ENCODE results near the gene MAML2. TPM values are rescaled to one million over a fixed set of nuclear protein-coding genes. Genes with fewer than 3 reads are reported as not detected.

The MAML2 gene
- total and polyA plus RNA-seq, 2 of the 13 experiments (the other 11 are each of a cell fraction or from before 2014, with no cell fraction given) = 2.3 to 25.9 TPM

GRCh38 chr11:95993438-95994298 is 349.3 kb downstream of the MAML2 start:
- Histone ChIP-seq H3K4me3 (replicated peaks in 1 of 3; ENCODE audit: insufficient read depth in 1 of 3, low read depth in 2 of 3, low read length in 3 of 3) (no peak overlapping the region), H3K4me1 (ENCODE audit: insufficient read depth, low read length) (peaks cover 11% of the 10 kb centered on the region; the same call in 1 of the 2 replicates)

More at GRCh38 chr11:95993438-95994298, 349.3 kb downstream of the MAML2 start:
- Histone ChIP-seq H3K27me3 (ENCODE audit: control insufficient read depth in 1 of 2, insufficient read depth in 2 of 2, low read length in 2 of 2) (no peaks in the 10 kb centered on the region), H2AFZ (ENCODE audit: low read length) (no peak overlapping the region), H3K9ac (ENCODE audit: insufficient read depth, low read depth, low read length) (no peak overlapping the region), H3K79me2 (ENCODE audit: insufficient read depth, low read length) (no peaks in the 10 kb centered on the region), H3K36me3 (replicated peaks in 1 of 2; ENCODE audit: control insufficient read depth in 1 of 2, insufficient read depth in 2 of 2, low read length in 2 of 2) (peaks cover 5 to 33% of the 10 kb centered on the region in 2 experiments), H3K9me3 (ENCODE audit: low read length) (no peaks in the 10 kb centered on the region), H3K4me2 (ENCODE audit: low read depth, low read length) (no peak overlapping the region), H3K27ac (ENCODE audit: extremely low read length, insufficient read depth, low read length) (no peak overlapping the region), H4K20me1 (ENCODE audit: insufficient read depth, low read length) (no peaks in the 10 kb centered on the region)
- CTCF ChIA-PET (ENCODE audit: low intra/inter-chr PET ratio, low total read pairs) = no interaction called here
- POLR2A ChIA-PET = no interaction called here
- FAIRE-seq = no peak
- 92% methylated on average over 10 of the region's 10 CpGs for WGBS (ENCODE audit: low lambda C conversion rate)
- in situ Hi-C loops (cut with HindIII; ENCODE audit: extremely low pct_ligation_motif_present, low pct_unique_long_range_greater_than_20kb) (no loop called here), intact Hi-C loops (cut with micrococcal nuclease; ENCODE audit: unreplicated experiment) (no loop called here)
- BruUV-seq (replicated peaks) = no TSS peak
- DNase-seq (ENCODE audit: low spot score) = no peak
- no peak; the same call in 2 of the 3 replicates for ATAC-seq
- TF ChIP-seq RERE (CRISPR knock-in tag; IDR thresholded peaks at IDR 0.05; ENCODE audit: low read depth) (no peak), ZNF235 (CRISPR knock-in tag; IDR thresholded peaks at IDR 0.05; ENCODE audit: borderline replicate concordance) (no peak)
